Smooth muscle cell (in vitro differentiated cells): Measurements from ENCODE around the gene MAP2K4. TPM values are rescaled to one million over a fixed set of nuclear protein-coding genes. Genes with fewer than 3 reads are reported as not detected.

Experiments
- DNase-seq: peaks from one replicate; lab custom pipeline; 2025; ENCODE audit not compliant: unreplicated experiment; lab: John Stamatoyannopoulos, UW
- H2AFZ ChIP-seq: fragments of 200-600 bp; sonication (generic); 2 replicates; pipeline ENCODE4 v1.6.0; 2016; ENCODE audit warnings: antibody characterized with exemption, low read depth, mild to moderate bottlenecking
- H3F3A ChIP-seq: fragments of 200-600 bp; sonication (generic); 2 replicates; pipeline ENCODE4 v1.6.0; 2017; ENCODE audit warnings: antibody characterized with exemption, low read depth
- H3K27ac ChIP-seq: fragments of 200-600 bp; sonication (generic); 2 replicates; pipeline ENCODE4 v1.5.1; 2016; ENCODE audit warnings: low read depth, mild to moderate bottlenecking
- H3K27me3 ChIP-seq: fragments of 200-600 bp; sonication (generic); 2 replicates; pipeline ENCODE4 v1.6.1; 2016; ENCODE audit warnings: low read depth, mild to moderate bottlenecking
- H3K36me3 ChIP-seq: fragments of 200-600 bp; sonication (generic); 2 replicates; pipeline ENCODE4 v1.5.1; 2016; ENCODE audit warnings: low read depth
- H3K4me1 ChIP-seq: fragments of 200-600 bp; sonication (generic); 2 replicates; pipeline ENCODE4 v1.5.1; 2016; ENCODE audit warnings: low read depth
- H3K4me2 ChIP-seq: fragments of 200-600 bp; sonication (generic); 2 replicates; pipeline ENCODE4 v1.6.0; 2016; ENCODE audit warnings: mild to moderate bottlenecking
- H3K4me3 ChIP-seq: fragments of 200-600 bp; sonication (generic); 2 replicates; pipeline ENCODE4 v1.5.1; 2016; ENCODE audit warnings: mild to moderate bottlenecking
- H3K79me2 ChIP-seq: fragments of 200-600 bp; sonication (generic); 2 replicates; pipeline ENCODE4 v1.6.0; 2016; ENCODE audit warnings: low read depth, mild to moderate bottlenecking
- H3K9ac ChIP-seq: fragments of 200-600 bp; sonication (generic); 2 replicates; pipeline ENCODE4 v1.6.0; 2016; ENCODE audit warnings: low read depth
- H3K9me3 ChIP-seq: fragments of 200-600 bp; sonication (generic); replicated peaks from 2 replicates; pipeline ENCODE4 v1.5.1; 2016; ENCODE audit warnings: low read depth
- H4K20me1 ChIP-seq: fragments of 200-600 bp; sonication (generic); 2 replicates; pipeline ENCODE4 v1.6.0; 2016; ENCODE audit warnings: low read depth
- CTCF ChIP-seq: fragments of 200-600 bp; sonication (generic); IDR thresholded peaks from 2 replicates; pipeline ENCODE4 v1.5.1; 2017; ENCODE audit warnings: borderline replicate concordance, mild to moderate bottlenecking, antibody characterized with exemption; ENCODE audit not compliant: insufficient read depth, poor library complexity, severe bottlenecking
- WGBS: methylation state at CpG from one replicate; pipeline ENCODE4 v1.1.7; 2016; ENCODE audit warnings: low lambda C conversion rate; 5-methylcytosine and 5-hydroxymethylcytosine counted together
- polyA plus RNA-seq: library from polyadenylated mRNA; unstranded; fragments of >200 nt; fragmentation: Nextera tagmentation; extraction: Ambion mirVana; gene quantifications from 2 replicates; pipeline ENCODE4 v1.2.1, GENCODE V29; 2016
- total RNA-seq: library from RNA; depleted of rRNA; stranded (reverse); fragments of >200 nt; gene quantifications from 2 replicates; pipeline ENCODE4 v1.2.3, GENCODE V29; 2014

The MAP2K4 gene
- total and polyA plus RNA-seq, 2 experiments from 2014 or later = 33.0 to 54.9 TPM

GRCh38 chr17:12041312-12041711 lies 20.6 kb downstream of the MAP2K4 start:
- Histone ChIP-seq H3K9me3 (no peaks in the 10 kb centered on the region), H3K4me2 (peak overlapping the region; percentile 72), H3K27ac (peak overlapping the region; percentile 70), H3K4me3 (no peak overlapping the region), H2AFZ (no peak overlapping the region), H3K79me2 (peaks cover 94% of the 10 kb centered on the region), H3K27me3 (no peaks in the 10 kb centered on the region), H3F3A (peaks cover 9% of the 10 kb centered on the region), H3K9ac (no peak overlapping the region), H3K36me3 (no peaks in the 10 kb centered on the region), H4K20me1 (peaks cover 100% of the 10 kb centered on the region), H3K4me1 (peaks cover 8% of the 10 kb centered on the region)
- WGBS = 1% methylated on average over 3 of the region's 3 CpGs
- no peak for TF ChIP-seq CTCF
- DNase-seq = no peak

- DNase-seq = no peak
- Histone ChIP-seq H3K27ac (no peak overlapping the region), H3K36me3 (no peaks in the 10 kb centered on the region), H3K79me2 (peaks cover 94% of the 10 kb centered on the region), H3K4me1 (peaks cover 21% of the 10 kb centered on the region), H3K9ac (no peak overlapping the region), H3K9me3 (no peaks in the 10 kb centered on the region), H3F3A (peaks cover 9% of the 10 kb centered on the region), H2AFZ (no peak overlapping the region), H3K4me2 (no peak overlapping the region), H4K20me1 (peaks cover 100% of the 10 kb centered on the region), H3K4me3 (no peak overlapping the region), H3K27me3 (no peaks in the 10 kb centered on the region)
- no peak for TF ChIP-seq CTCF
- WGBS = 97% methylated on average over 6 of the region's 6 CpGs
These were observed 23.0 kb downstream of the MAP2K4 start for GRCh38 chr17:12043702-12044101.

DNA sequence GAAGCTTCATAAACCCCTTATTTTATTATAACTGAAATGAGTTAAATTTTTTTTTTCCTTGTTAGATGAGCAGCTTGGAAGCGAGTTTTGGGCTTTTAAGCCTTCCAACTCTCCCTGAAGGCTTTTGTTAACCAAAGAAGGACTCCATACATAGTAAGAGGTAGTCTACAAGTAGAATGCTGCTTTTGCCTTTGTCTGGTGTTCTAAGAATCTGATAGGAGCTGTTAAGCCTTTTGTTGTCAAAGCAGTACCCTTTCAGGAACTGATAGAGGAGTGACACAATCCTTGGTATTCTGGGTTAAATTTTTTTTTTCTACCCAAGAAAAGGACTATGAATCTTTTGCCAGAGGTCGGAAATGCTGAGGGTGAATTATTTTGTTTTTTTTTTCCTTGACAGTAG lies 26.1 kb downstream of the MAP2K4 start:
- Histone ChIP-seq H4K20me1 (peaks cover 100% of the 10 kb centered on the region), H3K4me2 (peak overlapping the region; percentile 8)

More for the DNA sequence above, 26.1 kb downstream of the MAP2K4 start:
- Histone ChIP-seq H3K79me2 (peaks cover 100% of the 10 kb centered on the region), H3K9ac (no peak overlapping the region), H3K4me3 (no peak overlapping the region), H3K27ac (no peak overlapping the region), H2AFZ (no peak overlapping the region), H3K4me1 (peaks cover 17% of the 10 kb centered on the region), H3K27me3 (no peaks in the 10 kb centered on the region), H3K9me3 (no peaks in the 10 kb centered on the region), H3F3A (no peaks in the 10 kb centered on the region), H3K36me3 (no peaks in the 10 kb centered on the region)
- DNase-seq = no peak
- 49% methylated on average over 2 of the region's 2 CpGs for WGBS
- TF ChIP-seq CTCF = no peak
